Measurements from ENCODE around the gene PALD1. TPM values are rescaled to one million over a fixed set of nuclear protein-coding genes. Genes with fewer than 3 reads are reported as not detected.
"Not testable (repeated sequence)": the region's sequence is repeated elsewhere in the genome, so short reads cannot be mapped to it uniquely, and the experiment has no call there.

The PALD1 gene
- total and polyA plus RNA-seq, 2 experiments from 2014 or later, result 11.9 to 58.2 TPM

GRCh38 chr10:70482982-70483760 is 4.6 kb downstream of the PALD1 start:
- Mint-ChIP-seq H3K4me1 (peaks cover 37% of the 10 kb centered on the region), H3K27ac (no peak overlapping the region), H3K36me3 (ENCODE audit: low read depth) (peaks cover 22% of the 10 kb centered on the region), H3K9me3 (no peaks in the 10 kb centered on the region), H3K4me3 (no peak overlapping the region; the same call in 2 of the 3 replicates), H3K27me3 (ENCODE audit: insufficient read depth, low read depth, poor library complexity) (peaks cover 16% of the 10 kb centered on the region)
- Histone ChIP-seq H4K20me1 (replicated peaks; ENCODE audit: insufficient read depth) (peaks cover 9% of the 10 kb centered on the region), H3K36me3 (ENCODE audit: insufficient read depth) (no peaks in the 10 kb centered on the region), H3K4me1 (ENCODE audit: insufficient read depth) (peaks cover 18% of the 10 kb centered on the region), H2AFZ (no peak overlapping the region), H3K9me2 (ENCODE audit: insufficient read depth) (no peaks in the 10 kb centered on the region), H3K79me2 (replicated peaks; ENCODE audit: insufficient read depth) (peaks cover 44% of the 10 kb centered on the region), H3K4me2 (no peak overlapping the region), H3K27me3 (ENCODE audit: insufficient read depth) (no peaks in the 10 kb centered on the region), H3K27ac (ENCODE audit: low read depth) (0 out of 2 replicates have a peak overlapping the region, but pooled peaks have one; percentile 50), H3K4me3 (no peak overlapping the region), H3F3A (replicated peaks; ENCODE audit: low read depth) (0 out of 2 replicates have a peak, but pooled peaks cover 6% of the 10 kb centered on the region)
- TF ChIP-seq STAT1 (IDR thresholded peaks at IDR 0.05; ENCODE audit: unreplicated experiment), result no peak
- no peak for TF ChIP-seq EZH2phosphoT487 (IDR thresholded peaks at IDR 0.05; ENCODE audit: unreplicated experiment)
- no peak for TF ChIP-seq ZNF114 (CRISPR knock-in tag; IDR thresholded peaks at IDR 0.05)
- no peak for TF ChIP-seq EZH2 (IDR thresholded peaks at IDR 0.05; ENCODE audit: low read depth, unreplicated experiment)
- TF ChIP-seq ZNF462 (CRISPR knock-in tag; IDR thresholded peaks at IDR 0.05), result no peak
- no peak for DNase-seq (ENCODE audit: low spot score)
- no peak for ATAC-seq

GRCh38 chr10:70483872-70484271 is 5.3 kb downstream of the PALD1 start:
- not testable (repeated sequence) for H3K27me3 ChIP-seq (ENCODE audit: insufficient read depth); H2AFZ ChIP-seq; DNase-seq (ENCODE audit: low spot score); ATAC-seq; H3K9me3 Mint-ChIP-seq; H3K4me3 Mint-ChIP-seq; H3K27ac Mint-ChIP-seq; H3K9me2 ChIP-seq (ENCODE audit: insufficient read depth); H3K27ac ChIP-seq (ENCODE audit: low read depth); H3F3A ChIP-seq (replicated peaks; ENCODE audit: low read depth); H3K4me2 ChIP-seq; H3K36me3 ChIP-seq (ENCODE audit: insufficient read depth); H3K4me3 ChIP-seq
- H3K36me3 Mint-ChIP-seq (ENCODE audit: low read depth), result peaks cover 25% of the 10 kb centered on the region
- Histone ChIP-seq H3K79me2 (replicated peaks; ENCODE audit: insufficient read depth) (peaks cover 47% of the 10 kb centered on the region), H3K4me1 (ENCODE audit: insufficient read depth) (peaks cover 19% of the 10 kb centered on the region), H4K20me1 (replicated peaks; ENCODE audit: insufficient read depth) (peaks cover 13% of the 10 kb centered on the region)
- H3K27me3 Mint-ChIP-seq (ENCODE audit: insufficient read depth, low read depth, poor library complexity), result peaks cover 16% of the 10 kb centered on the region
- H3K4me1 Mint-ChIP-seq, result peaks cover 43% of the 10 kb centered on the region
